Suppressor macrophage (primary cell): ENCODE data around the gene REEP3.
"Not testable (repeated sequence)": the region's sequence is repeated elsewhere in the genome, so short reads cannot be mapped to it uniquely, and the experiment has no call there.

Experiments
- DNase-seq, 4 experiments: peaks; one replicate each; pipeline ENCODE4 v3.0.0-alpha.2; 2020 to 2022
- total RNA-seq, 17 experiments: gene quantifications; one replicate each; lab custom pipeline; 2026; ENCODE audit warnings: mixed read lengths in 6 of 17, inconsistent platforms in 3 of 17; lab: John Stamatoyannopoulos, UW

The REEP3 gene, protein sequence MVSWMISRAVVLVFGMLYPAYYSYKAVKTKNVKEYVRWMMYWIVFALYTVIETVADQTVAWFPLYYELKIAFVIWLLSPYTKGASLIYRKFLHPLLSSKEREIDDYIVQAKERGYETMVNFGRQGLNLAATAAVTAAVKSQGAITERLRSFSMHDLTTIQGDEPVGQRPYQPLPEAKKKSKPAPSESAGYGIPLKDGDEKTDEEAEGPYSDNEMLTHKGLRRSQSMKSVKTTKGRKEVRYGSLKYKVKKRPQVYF
- 59.8 to 181 (median 118) reads per million in 17 experiments for total RNA-seq

DNA sequence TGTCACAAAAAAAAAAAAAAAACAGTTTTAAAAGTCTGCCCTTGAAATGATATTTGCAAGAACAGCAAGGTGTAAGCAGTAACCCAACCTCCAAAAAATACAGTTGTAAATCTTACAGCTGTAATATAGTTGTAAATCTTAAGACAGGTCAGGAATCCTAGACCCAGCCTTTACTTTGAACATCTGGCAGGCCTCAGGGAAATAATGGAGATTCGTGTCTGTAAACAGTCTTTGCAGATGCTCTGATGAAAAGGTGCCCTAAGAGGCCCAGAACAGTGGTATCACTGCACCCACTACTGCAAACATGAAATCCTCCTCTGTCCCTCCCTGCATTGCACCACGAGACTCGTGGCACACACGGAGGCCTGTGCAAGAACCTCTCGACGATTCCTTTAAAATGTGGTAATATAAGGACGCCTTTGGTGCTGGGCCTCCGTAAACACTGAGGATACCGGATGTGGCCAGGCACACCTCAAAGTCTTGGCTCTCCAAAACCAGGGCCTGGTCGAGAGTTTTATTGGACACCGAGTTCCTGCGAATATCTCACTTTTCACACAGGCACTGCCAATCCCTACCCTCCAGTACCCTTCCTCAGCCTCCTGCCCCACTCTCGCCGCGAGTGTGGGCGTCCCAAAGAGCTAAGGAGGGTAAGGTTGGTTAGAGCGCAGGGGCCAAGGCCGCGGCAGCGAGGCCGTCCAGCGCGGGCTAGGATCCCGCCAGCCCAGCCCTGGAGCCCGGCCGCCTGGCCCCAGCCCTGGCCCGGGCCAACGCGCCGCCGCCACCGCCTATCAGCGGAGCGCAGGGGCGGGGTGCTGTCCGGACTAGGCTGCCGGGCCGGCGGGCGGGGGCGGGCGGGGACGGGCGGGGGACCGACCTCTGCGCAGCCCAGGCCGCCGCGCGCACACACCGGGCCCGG is at the start of gene REEP3:
Gene REEP3, plus strand, starts transcription at position 902 of the 916 bp plus-strand sequence. CDS start 145 bp downstream, outside the sequence.
- DNase-seq = peak; percentile 44 to 93 (median 84)

DNA sequence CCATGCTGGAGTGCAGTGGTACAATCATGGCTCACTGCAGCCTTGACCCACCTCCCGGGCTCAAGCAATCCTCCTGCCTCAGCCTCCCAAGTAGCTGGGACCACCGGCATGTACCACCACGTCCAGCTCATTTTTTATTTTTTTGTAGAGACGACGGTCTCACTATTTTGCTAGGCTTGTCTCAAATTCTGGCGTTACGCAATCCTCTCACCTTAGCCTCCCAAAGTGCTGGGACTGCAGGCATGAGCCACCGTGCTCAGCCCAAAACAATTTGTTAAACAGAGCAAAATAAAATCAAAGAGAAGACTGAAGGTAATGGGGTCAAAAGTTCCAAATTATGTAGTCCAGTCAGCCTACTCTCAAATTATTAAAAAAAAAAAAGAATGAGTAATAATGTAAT is 46.7 kb upstream of the REEP3 start:
- no peak for DNase-seq

DNA sequence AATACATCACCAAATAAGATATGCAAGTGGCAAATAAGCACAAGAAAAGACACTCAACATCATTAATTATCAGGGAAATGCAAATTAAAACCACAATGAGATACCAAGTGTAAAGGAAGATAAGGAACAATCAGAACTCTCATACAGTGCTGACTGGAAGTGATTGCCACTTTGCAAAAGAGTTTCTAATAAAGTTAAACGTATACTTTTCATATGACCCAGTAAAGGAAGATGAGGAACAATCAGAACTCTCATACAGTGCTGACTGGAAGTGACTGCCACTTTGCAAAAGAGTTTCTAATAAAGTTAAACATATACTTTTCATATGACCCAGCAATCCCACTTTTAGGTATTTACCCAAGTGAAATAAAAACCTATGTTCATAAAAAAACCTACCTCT is 43.3 kb upstream of the REEP3 start:
- DNase-seq = peak in 1 of 4 experiments; percentile 17

DNA sequence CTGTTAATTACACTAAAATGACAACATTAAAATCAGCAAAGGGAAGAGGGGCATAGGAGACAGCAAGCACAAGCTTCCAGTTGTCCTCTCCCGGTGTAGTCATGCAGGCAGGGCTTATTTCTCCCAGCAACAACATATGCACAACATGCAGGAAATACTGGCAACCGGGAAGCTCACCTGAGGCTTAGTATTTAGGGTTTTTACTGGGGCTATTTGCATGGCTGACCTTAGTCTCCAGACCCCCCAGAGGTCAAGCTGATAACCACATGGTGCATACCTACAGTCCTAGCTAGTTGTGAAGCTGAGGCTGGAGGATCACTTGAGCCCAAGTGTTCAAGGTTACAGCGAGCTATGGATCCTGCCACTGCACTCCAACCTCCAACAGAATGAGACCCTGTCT is 42.6 kb upstream of the REEP3 start:
- no peak for DNase-seq

DNA sequence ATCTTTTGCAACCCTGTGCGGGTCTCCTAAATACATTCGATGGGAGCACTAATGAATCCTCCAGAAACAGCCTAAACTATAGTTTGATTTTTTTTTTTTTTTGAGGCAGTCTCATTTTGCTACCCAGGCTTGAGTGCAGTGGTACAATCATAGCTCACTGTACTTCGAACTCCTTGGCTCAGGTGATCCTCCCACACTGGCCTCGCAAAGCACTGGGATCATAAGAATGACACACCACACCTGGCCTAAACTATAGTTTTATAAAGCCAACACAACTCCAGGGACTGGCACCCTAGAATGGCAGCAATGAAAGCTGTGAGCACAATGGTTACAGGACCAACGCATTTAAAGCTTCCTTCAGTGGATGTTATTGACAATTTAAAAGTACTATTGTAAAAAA is 41.0 kb upstream of the REEP3 start:
- DNase-seq = no peak

DNA sequence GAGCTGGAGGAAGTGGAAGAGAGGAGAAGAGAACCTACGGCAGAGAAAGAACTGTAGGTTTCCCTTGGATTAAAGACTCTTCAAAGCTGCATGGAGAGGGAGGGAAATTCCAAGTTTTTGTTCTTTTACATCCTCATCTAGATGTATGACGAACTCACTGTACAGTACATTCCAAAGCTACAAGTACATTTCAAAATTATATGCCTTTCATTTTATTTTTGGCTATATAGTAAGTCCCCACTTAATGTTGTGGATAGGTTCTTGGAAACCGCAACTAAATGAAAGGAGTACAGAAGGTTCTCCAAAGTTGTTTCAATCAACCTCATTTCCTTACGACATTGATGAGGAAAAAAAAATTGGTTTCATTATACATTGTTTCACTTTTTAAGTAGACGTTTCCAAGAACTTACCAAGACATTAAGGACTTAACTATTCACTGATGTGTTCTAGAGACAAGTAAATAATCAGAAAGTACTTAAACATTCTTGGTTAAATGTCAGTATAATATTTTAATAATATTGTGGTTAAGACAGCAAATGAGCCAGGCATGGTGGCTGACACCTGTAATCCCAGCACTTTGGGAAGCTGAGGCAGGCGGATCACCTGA is 39.3 kb upstream of the REEP3 start:
- no peak for DNase-seq

DNA sequence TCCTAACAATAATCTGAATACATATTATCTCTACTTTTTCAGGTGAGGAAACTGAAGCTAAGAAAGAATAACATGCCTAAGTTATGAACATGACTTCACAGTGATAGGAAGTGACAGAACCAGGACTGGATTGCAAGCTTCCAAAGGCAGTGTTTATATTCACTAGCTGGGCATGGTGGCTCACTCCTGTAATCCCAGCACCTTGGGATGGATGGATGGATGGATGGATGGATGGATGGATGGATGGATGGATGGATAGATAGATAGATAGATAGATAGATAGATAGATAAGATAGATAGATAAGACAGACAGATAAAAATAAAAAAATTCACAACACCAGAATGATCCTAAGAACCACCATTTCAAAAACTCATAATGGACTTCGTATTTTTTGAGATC is 37.2 kb upstream of the REEP3 start:
- no peak for DNase-seq

DNA sequence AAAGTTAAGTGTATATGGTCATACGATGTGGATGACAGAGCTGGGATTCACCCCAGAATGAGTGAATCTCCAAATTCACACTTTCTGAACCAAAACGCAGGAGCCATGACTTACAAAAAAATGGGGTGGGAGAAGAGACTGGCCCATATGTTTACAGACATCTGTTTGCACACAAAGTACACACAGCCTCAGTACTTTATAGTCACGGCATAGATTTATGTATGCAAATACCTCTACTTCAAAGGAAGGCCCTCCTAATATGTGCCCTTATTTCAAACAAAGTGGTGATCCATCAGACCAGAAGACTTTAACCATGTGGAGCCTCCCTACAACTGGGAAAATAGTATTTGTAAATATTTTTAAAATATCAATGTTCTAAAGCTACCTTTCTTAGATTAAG is 33.2 kb upstream of the REEP3 start:
- no peak for DNase-seq

DNA sequence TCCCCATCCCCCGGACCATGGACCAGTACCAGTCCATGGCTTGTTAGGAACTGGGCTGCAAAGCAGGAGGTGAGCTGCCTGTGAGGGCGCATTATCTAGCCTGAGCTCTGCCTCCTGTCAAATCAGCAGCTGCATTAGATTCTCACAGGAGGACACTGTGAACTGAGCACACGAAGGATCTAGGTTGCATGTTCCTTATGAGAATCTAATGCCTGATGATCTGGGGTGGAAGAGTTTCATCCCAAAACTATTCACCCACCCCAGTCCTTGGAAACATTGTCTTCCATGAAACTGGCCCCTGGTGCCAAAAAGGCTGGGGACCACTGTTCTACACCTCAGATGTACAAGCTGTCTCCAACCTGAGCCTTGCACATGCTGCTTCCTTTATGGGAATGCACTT is 31.4 kb upstream of the REEP3 start:
- DNase-seq = no peak

DNA sequence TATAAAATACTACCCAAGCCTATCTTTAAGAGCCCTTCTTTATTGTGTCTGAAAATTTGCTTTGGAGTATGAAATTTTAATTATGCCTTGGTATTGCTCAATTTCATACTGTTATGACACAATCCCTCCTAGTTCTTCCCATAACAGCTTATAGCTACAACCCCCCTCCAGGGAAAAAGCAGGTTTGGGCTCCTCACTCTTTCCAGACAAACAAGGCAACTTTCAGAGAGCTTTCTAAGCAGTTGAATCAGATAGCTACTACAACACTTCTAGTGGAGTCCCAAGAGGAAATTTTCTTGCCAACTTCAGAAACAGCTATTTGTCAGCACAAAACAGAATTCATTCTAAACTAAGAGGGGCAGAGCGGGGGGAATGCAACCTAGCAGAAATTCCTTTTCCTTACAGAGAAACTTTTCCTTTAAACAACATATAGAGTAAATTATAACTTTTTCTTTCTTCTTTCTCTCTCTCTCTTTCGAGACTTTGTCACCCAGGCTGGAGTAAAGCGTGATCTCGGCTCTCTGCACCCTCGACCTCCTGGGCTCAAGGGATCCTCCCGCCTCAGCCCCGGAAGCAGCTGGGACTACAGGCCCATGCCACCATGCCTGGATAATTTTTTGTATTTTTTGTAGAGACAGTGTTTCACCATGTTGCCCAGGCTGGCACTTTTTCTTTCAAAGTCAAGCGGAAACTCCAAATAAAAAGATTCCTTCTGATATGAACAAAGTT is 29.4 kb upstream of the REEP3 start:
- DNase-seq = peak in 3 of 4 experiments; percentile 7 to 48 (median 32)

DNA sequence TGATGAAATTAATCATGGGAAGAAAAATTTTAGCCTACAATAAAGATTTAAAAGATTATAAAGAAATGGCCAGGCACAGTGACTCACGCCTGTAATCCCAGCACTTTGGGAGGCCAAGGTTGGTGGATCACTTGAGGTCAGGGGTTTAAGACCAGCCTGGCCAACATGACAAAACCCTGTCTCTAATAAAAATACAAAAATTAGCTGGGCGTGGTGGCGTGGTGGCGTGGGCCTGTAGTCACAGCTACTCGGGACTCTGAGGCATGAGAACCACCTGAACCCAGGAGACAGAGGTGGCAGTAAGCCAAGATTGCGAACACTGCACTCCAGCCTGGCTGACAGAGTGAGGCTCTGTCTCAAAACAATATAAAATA is 28.9 kb upstream of the REEP3 start:
- DNase-seq = not testable (repeated sequence)

DNA sequence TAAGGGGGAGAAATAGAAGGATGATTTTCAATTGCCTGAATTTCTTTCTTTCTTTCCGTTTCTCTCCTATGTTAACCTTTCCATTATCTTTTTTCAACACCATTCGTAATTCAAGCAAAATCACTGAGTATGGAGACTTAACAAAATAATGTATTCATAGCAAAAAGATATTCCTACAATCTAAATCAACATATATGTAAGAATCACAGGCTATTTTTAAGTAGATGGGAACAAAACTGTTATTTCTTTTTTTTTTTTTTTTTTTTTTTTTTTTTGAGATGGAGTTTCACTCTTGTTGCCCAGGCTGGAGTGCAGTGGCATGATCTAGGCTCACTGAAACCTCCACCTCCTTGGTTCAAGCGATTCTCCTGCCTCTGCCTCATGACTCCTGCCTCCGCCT is 28.2 kb upstream of the REEP3 start:
- DNase-seq = no peak

DNA sequence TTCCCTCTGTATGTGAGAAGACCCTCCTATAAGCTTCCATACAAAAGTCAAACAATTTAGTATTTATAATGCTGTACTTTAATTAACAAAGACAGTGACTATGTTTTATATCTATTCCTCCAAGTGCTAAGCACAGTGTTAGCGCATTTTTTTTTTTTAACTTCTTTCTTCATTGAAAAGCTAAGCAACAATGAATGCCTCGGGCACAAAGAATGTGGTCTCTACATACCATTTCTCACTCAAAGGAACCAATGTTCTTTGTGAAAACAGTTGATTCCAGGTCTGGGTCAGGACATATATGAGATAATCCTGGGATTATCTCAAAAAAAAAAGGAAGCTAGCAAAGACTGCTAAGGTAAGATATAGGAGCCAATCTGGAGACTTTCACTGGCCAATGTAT is 26.2 kb upstream of the REEP3 start:
- no peak for DNase-seq

DNA sequence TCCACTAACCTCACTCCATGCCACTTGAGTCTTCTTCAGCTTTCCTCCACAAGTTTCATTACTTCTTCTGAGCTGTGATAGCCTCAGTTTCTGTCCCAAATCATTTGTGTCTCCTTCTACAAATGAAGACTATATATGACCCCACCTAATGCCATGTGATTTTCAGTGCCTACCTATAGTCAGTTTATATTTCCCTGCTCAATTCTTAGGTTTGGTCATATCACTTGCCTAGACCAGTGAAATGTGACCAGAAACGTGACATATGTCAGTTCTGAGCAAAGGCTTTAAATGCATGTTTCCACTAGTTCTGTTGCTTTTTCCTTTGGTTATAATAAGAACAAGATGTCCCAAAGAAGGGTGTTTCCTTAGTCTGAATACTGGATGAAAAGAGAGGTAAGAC is 24.6 kb upstream of the REEP3 start:
- no peak for DNase-seq

DNA sequence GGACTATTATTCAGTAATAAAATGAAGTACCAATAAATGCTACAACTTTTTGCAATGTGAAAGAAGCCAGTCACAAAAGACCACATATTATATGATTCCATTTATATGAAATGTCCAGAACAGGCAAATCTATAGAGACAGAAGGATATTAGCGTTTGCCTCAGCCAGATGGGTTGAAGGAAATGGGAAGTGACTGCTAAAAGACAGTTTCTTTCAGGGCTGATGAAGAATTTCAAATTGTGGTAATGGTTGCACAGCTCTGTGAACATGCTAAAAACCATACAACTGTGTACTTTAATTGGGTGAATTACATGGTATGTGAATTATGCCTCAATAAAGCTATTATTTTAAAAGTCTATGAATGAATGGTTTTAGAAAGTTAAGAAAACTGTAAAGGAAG is 23.9 kb upstream of the REEP3 start:
- DNase-seq = peak in 2 of 4 experiments; percentile 21 to 31

DNA sequence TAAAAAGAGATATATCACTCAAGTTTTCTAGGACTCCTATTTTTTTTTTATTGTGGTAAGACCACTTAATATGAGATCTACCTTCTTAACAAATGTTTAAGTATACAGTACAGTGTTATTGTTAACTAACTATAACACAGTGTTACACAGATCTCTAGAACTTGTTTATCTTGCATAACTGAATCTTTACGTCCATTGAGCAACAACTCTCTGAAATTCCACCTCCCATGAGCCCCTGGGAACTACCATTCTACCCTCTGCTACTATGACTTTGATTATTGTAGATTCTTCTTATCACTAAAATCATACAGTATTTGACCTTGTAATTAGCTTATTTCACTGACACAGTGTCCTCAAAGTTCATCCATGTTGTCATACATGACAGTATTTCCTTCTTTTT is 22.5 kb upstream of the REEP3 start:
- DNase-seq = peak in 1 of 4 experiments; percentile 23

DNA sequence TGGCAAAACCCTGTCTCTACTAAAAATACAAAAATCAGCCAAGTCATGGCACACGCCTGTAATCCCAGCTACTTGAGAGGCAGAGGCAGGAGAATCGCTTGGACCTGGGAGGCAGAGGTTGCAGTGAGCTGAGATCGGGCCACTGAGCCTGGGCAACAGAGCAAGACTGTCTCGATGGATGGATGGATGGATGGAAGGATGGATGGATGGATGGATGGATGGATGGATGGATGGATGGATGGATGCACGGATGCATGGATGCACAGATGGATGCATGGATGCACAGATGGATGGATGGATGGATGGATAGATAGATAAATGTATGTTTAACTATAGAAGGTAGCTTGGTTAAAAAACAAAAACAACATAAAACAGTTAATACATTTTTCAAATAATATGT is 20.6 kb upstream of the REEP3 start:
- not testable (repeated sequence) for DNase-seq

DNA sequence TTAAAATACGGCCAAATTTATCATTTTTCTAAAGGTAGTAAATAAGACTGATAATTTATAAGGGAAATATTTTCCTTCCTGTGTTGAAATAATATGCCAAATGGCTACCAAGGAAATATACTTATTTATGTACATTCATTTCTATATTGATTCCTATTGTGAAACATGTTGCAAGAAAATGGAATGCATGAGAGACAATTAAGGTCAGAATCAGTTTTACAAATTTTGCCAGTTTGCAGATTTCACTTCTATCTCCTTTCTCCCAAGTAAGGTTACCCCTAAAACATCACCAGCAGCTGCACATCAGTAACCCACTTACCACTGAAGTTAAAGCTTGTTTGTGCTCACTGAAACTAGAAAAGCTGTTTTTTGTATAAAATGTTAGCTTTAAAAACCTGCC is 19.2 kb upstream of the REEP3 start:
- no peak for DNase-seq

DNA sequence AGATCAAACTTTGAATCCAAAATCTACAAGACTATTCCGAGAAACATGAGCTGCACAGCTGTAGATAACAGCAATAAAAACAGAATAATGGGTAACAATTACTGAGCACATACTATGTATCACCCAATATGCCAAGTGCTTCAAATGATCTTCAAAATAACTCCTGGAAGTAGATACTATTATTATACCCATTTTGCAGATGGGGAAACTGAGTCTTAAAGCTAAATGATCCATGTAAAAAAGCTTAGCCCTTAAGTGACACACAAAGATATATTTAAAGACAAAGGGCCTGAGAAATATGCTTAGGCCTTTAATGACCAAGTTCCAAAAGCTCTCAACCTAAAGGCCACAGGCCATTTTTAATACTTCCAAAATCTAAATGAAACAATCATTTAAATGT is 18.4 kb upstream of the REEP3 start:
- DNase-seq = no peak

DNA sequence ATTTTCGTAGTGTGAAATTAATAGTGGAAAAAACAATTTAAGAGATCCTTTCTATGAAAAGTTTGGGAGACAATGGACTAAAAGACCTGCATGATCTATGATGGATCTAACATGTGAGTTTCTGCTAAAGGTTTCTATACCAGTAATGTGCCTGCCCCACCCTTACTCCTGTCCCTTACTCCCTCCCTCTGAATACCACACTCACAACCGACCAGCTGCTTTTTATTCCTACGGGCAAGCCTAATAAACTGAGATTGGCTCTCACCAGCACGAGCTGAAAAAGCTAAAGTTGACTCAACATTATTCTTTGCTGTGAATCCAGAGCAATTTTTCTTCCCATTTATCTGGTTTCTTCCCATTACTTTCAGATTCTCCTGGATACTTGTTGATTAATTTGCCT is 17.8 kb upstream of the REEP3 start:
- DNase-seq = no peak

DNA sequence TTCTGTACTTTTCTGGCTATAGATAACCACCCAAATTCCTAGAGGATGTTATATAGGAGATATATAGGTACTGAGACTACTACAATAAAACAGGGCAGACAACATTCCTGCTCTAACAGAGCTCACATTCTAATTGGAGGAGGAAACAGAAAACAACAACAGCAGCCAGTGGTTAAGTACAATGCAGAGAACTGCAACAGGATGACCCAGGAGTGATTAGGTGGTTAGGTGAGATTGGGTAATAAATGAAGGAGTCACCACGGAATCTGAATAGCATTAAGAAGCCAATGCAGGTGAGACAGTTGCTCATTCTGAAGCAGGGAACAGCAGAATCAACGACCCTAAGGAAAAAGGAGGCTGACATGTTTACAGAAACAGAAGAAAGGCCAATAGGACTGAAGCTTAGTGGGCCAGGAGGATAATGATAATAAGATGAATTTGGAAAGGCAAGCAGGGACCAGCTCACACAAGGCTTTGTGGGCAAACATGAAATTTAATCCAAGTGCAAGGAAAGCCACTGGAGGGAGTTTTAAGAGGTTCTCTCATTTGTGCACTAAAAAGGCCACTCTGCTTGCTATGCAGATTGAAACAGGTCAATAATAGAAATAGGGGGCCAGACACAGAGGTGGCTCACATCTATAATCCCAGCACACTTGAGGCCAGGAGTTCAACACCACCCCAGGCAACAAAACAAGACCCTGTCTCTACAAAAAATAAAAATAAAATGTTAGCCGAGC is 16.9 kb upstream of the REEP3 start:
- no peak for DNase-seq

DNA sequence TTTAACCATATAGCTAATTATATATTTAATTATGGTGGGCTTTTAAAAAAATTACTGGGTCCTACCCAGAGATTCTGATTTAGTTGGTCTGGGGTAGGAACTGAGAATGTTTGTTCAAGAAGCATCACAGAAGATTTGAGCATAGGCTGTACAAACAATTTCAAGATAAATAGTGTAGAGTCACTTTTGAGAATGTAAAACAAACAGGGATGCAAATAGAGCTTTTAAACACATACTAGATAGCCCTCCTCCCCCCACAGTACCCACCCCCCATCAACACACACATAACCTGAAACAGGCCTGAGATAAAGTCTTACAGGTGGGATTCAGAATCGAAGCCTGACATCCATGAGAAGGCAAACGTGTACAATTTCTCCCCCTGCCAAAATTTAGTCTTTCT is 15.6 kb upstream of the REEP3 start:
- DNase-seq = no peak
